Measurements from ENCODE around the gene MOXD1. TPM values are rescaled to one million over a fixed set of nuclear protein-coding genes. Genes with fewer than 3 reads are reported as not detected.

The MOXD1 gene
- total RNA-seq, 4 donors from 2014 or later, result 4.6 to 13.3 (median 6.6) TPM

GRCh38 chr6:132253906-132254305 is 147.4 kb downstream of the MOXD1 start:
- TF ChIP-seq POLR2A (IDR thresholded peaks at IDR 0.05) (no peak), EP300 (IDR thresholded peaks at IDR 0.05) (no peak), CTCF (IDR thresholded peaks at IDR 0.05) (no peak)

GRCh38 chr6:132253211-132253610 is 148.1 kb downstream of the MOXD1 start:
- Histone ChIP-seq H3K4me3 (no peak overlapping the region), H3K36me3 (no peaks in the 10 kb centered on the region), H3K27me3 (no peaks in the 10 kb centered on the region), H3K4me1 (no peaks in the 10 kb centered on the region), H3K9me3 (no peaks in the 10 kb centered on the region), H3K27ac (no peak overlapping the region)
- WGBS, 2 donors, result 65 to 73% methylated on average over 2 of the region's 2 CpGs
- DNase-seq (ENCODE audit: low spot score in 2 of 2), result no peak
- TF ChIP-seq EP300 (IDR thresholded peaks at IDR 0.05) (no peak), CTCF (IDR thresholded peaks at IDR 0.05) (no peak), POLR2A (IDR thresholded peaks at IDR 0.05) (no peak)

More at GRCh38 chr6:132253906-132254305, 147.4 kb downstream of the MOXD1 start:
- Histone ChIP-seq H3K9me3 (no peaks in the 10 kb centered on the region), H3K4me3 (no peak overlapping the region), H3K27ac (no peak overlapping the region), H3K27me3 (no peaks in the 10 kb centered on the region), H3K36me3 (no peaks in the 10 kb centered on the region), H3K4me1 (no peaks in the 10 kb centered on the region)
- DNase-seq (ENCODE audit: low spot score in 2 of 2), result no peak

- Histone ChIP-seq H3K36me3 (no peaks in the 10 kb centered on the region), H3K4me3 (no peak overlapping the region), H3K9me3 (no peaks in the 10 kb centered on the region), H3K4me1 (no peaks in the 10 kb centered on the region), H3K27ac (no peak overlapping the region), H3K27me3 (no peaks in the 10 kb centered on the region)
- no peak for DNase-seq (ENCODE audit: low spot score in 2 of 2)
- WGBS, 2 donors, result 91 to 95% methylated on average over 4 of the region's 4 CpGs
- TF ChIP-seq EP300 (IDR thresholded peaks at IDR 0.05) (no peak), CTCF (IDR thresholded peaks at IDR 0.05) (no peak), POLR2A (IDR thresholded peaks at IDR 0.05) (no peak)
Measured at GRCh38 chr6:132252113-132252512, 149.2 kb downstream of the MOXD1 start.

GRCh38 chr6:132251711-132252110 is 149.6 kb downstream of the MOXD1 start:
- H3K9me3 ChIP-seq, result no peaks in the 10 kb centered on the region
- no peak for DNase-seq (ENCODE audit: low spot score in 2 of 2)
- H3K27me3 ChIP-seq, result no peaks in the 10 kb centered on the region
- TF ChIP-seq EP300 (IDR thresholded peaks at IDR 0.05), result no peak
- TF ChIP-seq POLR2A (IDR thresholded peaks at IDR 0.05), result no peak
- no peak for TF ChIP-seq CTCF (IDR thresholded peaks at IDR 0.05)
- no peaks in the 10 kb centered on the region for H3K4me1 ChIP-seq
- H3K27ac ChIP-seq, result no peak overlapping the region
- H3K36me3 ChIP-seq, result no peaks in the 10 kb centered on the region
- no peak overlapping the region for H3K4me3 ChIP-seq

- H3K4me3 ChIP-seq, result no peak overlapping the region
- no peaks in the 10 kb centered on the region for H3K27me3 ChIP-seq
- TF ChIP-seq CTCF (IDR thresholded peaks at IDR 0.05) (no peak), EP300 (IDR thresholded peaks at IDR 0.05) (no peak), POLR2A (IDR thresholded peaks at IDR 0.05) (no peak)
- no peaks in the 10 kb centered on the region for H3K9me3 ChIP-seq
- no peaks in the 10 kb centered on the region for H3K4me1 ChIP-seq
- no peak overlapping the region for H3K27ac ChIP-seq
- DNase-seq (ENCODE audit: low spot score in 2 of 2), result no peak
- 62 to 83% methylated on average over 7 of the region's 7 CpGs for WGBS, 2 donors
- H3K36me3 ChIP-seq, result no peaks in the 10 kb centered on the region
Measured at GRCh38 chr6:132247381-132248159, 153.7 kb downstream of the MOXD1 start.

Data from tibial nerve (tissue), 4 donors.